Heart right ventricle (tissue), 16 donors: ENCODE results near the gene XKR3. TPM values are rescaled to one million over a fixed set of nuclear protein-coding genes. Genes with fewer than 3 reads are reported as not detected.

Experiments
- ATAC-seq, 8 donors: fragments of 200-7000 bp; cut with Tn5 transposase; one replicate each; pipeline ENCODE4 v1.9.1; 2020; ENCODE audit warnings: mild to moderate bottlenecking in 8 of 8, moderate library complexity in 8 of 8, moderate number of reproducible peaks in 1 of 8
- DNase-seq, 2 donors: peaks; one replicate each; pipeline ENCODE4 v3.0.0-alpha.2; 2020
- H3K27ac ChIP-seq, 10 donors: fragments of 200-600 bp; sonication (generic) in 2 of 10; one replicate each; pipeline versions ENCODE4 v1.5.0 to v1.8.0; 2020 to 2022; ENCODE audit warnings: mild to moderate bottlenecking in 3 of 10
- H3K27me3 ChIP-seq, 7 donors: fragments of 200-600 bp; one replicate each; pipeline ENCODE4 v1.8.0; 2021 to 2022; ENCODE audit warnings: mild to moderate bottlenecking in 2 of 7
- H3K36me3 ChIP-seq, 9 donors: fragments of 200-600 bp; sonication (generic) in 1 of 9; one replicate each; pipeline versions ENCODE4 v1.5.0 to v1.8.0; 2020 to 2022; ENCODE audit warnings: mild to moderate bottlenecking in 2 of 9
- H3K4me1 ChIP-seq, 9 donors: fragments of 200-600 bp; sonication (generic) in 1 of 9; one replicate each; pipeline versions ENCODE4 v1.5.0 to v1.8.0; 2020 to 2022; ENCODE audit warnings: mild to moderate bottlenecking in 4 of 9
- H3K4me3 ChIP-seq, 10 donors: fragments of 200-600 bp; sonication (generic) in 2 of 10; one replicate each; pipeline versions ENCODE4 v1.5.0 to v1.8.0; 2020 to 2022; ENCODE audit warnings: mild to moderate bottlenecking in 7 of 10, moderate library complexity in 2 of 10
- H3K9me3 ChIP-seq, 11 donors: fragments of 200-600 bp in 10 of 11; sonication (generic) in 2 of 11; one replicate each; pipeline versions ENCODE4 v1.5.0 to v1.8.0; 2013 to 2022; ENCODE audit warnings: mild to moderate bottlenecking in 2 of 11, control low read depth in 1 of 11, moderate library complexity in 1 of 11
- CTCF ChIP-seq, 9 donors: fragments of 200-600 bp; sonication (generic) in 2 of 9; IDR thresholded peaks; one replicate each; pipeline versions ENCODE4 v1.5.0 to v1.8.0; 2021 to 2022; ENCODE audit warnings: antibody characterized with exemption in 9 of 9, mild to moderate bottlenecking in 5 of 9, moderate library complexity in 1 of 9
- WGBS, 2 donors: extraction: QIAGEN DNeasy Blood & Tissue Kit; methylation state at CpG; one replicate each; pipeline ENCODE4 v1.1.7; 2013; ENCODE audit warnings: inconsistent platforms in 1 of 2; 5-methylcytosine and 5-hydroxymethylcytosine counted together
- intact Hi-C, 10 donors: fragments of 100-400 bp; cut with DNase I; formaldehyde crosslinking; loops; one replicate each; pipeline versions ENCODE4 v1.11.1 to v1.14.2; 2022
- polyA plus RNA-seq, 2 donors: library from polyadenylated mRNA; stranded (reverse); fragments of 200-250 nt; gene quantifications; one replicate each; pipeline ENCODE4 v1.2.3, GENCODE V29; 2013
- total RNA-seq, 10 donors: library from RNA; stranded (reverse); fragmentation: NEBNext Ultra II Directional in 3 of 10; extraction: Animal tissue kit (Norgen Biotek cat#: 25700) in 3 of 10; gene quantifications; one replicate each; pipeline versions ENCODE4 v1.2.1 to v1.2.4, GENCODE V29; 2021 to 2023
- donor health status: Arrhythmogenic right ventricular cardiomyopathy.
- donor health status: ischemic (EF 13 %, LVEDD 7.1; RV severe dilation, severe dysfunction).
- donor health status: healthy with polysubstance abuse.
- donor health status: DM: no; HTN: yes; CAD: no.
- donor health status: DM: no; HTN: no; CAD: no.
- donor health status: ischemic (EF 25% LVEDD 6.9; RV normal size, moderate dysfunction).
- donor health status: ischemic (EF 25% LVEDD 5.7; RV mildly dilated, moderate dysfunction).
- donor health status: healthy.
- donor health status: DM: yes; HTN: yes; CAD: no.
- donor health status: Ischemic cardiomyopathy.
- donor health status: ischemic (EF 35%, LVEDD 5.7; RV mildly dilated, moderate dysfunction).
- donor health status: nonischemic (EF 11% LVEDD 7.7; RV severe dilation, severe dysfunction).
- donor health status: DM: yes; HTN: yes; CAD: no.
- donor health status: PGD.
- donor health status: ischemic (EF 29% LVEDD 5.4; RV normal size, mild dysfunction).
- donor health status: nonischemic (EF 23%, LVEDD 6.1; RV moderate dilation, normal function).

XKR3 gene
- total and polyA plus RNA-seq, 12 donors = not detected

- WGBS, 2 donors = 43 to 47% methylated on average over 1 of the region's 1 CpG
- Histone ChIP-seq H3K27ac (no peak overlapping the region), H3K36me3 (no peaks in the 10 kb centered on the region), H3K9me3 (peaks cover 0 to 15% (median 4%) of the 10 kb centered on the region in 11 donors), H3K4me1 (peaks cover 0 to 9% (median 0%) of the 10 kb centered on the region in 9 donors), H3K4me3 (no peak overlapping the region), H3K27me3 (no peaks in the 10 kb centered on the region)
- intact Hi-C loops = no loop called here
- no peak for TF ChIP-seq CTCF (IDR thresholded peaks at IDR 0.05)
- DNase-seq (no peak), ATAC-seq (no peak)
Measured at GRCh38 chr22:16815073-16815472, 10.1 kb downstream of the XKR3 start.

GRCh38 chr22:16810188-16810802 lies 14.9 kb downstream of the XKR3 start:
- intact Hi-C loops = no loop called here
- ATAC-seq (no peak), DNase-seq (no peak)
- no peaks in the 10 kb centered on the region for H3K4me1 ChIP-seq
- H3K4me3 ChIP-seq = no peak overlapping the region
- 68 to 72% methylated on average over 4 of the region's 4 CpGs for WGBS, 2 donors
- peaks cover 0 to 13% (median 4%) of the 10 kb centered on the region in 11 donors for H3K9me3 ChIP-seq
- no peaks in the 10 kb centered on the region for H3K27me3 ChIP-seq
- H3K36me3 ChIP-seq = no peaks in the 10 kb centered on the region
- no peak for TF ChIP-seq CTCF (IDR thresholded peaks at IDR 0.05)
- no peak overlapping the region for H3K27ac ChIP-seq

- H3K27ac ChIP-seq = no peak overlapping the region
- no peaks in the 10 kb centered on the region for H3K27me3 ChIP-seq
- no peaks in the 10 kb centered on the region for H3K9me3 ChIP-seq
- no peak overlapping the region for H3K4me3 ChIP-seq
- ATAC-seq (no peak), DNase-seq (no peak)
- no peaks in the 10 kb centered on the region for H3K4me1 ChIP-seq
- TF ChIP-seq CTCF (IDR thresholded peaks at IDR 0.05) = no peak
- no peaks in the 10 kb centered on the region for H3K36me3 ChIP-seq
- 51 to 60% methylated on average over 2 of the region's 2 CpGs for WGBS, 2 donors
- intact Hi-C loops = no loop called here
Measured at GRCh38 chr22:16808744-16809143, 16.5 kb downstream of the XKR3 start.

GRCh38 chr22:16807109-16807508 lies 18.1 kb downstream of the XKR3 start:
- no peaks in the 10 kb centered on the region for H3K4me1 ChIP-seq
- TF ChIP-seq CTCF (IDR thresholded peaks at IDR 0.05) = no peak
- WGBS, 2 donors = 50 to 71% methylated on average over 2 of the region's 2 CpGs
- ATAC-seq (no peak), DNase-seq (no peak)
- H3K4me3 ChIP-seq = no peak overlapping the region
- no peaks in the 10 kb centered on the region for H3K9me3 ChIP-seq
- no peaks in the 10 kb centered on the region for H3K36me3 ChIP-seq
- no peaks in the 10 kb centered on the region for H3K27me3 ChIP-seq
- intact Hi-C loops = no loop called here
- no peak overlapping the region for H3K27ac ChIP-seq
